Measurements from ENCODE around the gene FARS2.

DNA sequence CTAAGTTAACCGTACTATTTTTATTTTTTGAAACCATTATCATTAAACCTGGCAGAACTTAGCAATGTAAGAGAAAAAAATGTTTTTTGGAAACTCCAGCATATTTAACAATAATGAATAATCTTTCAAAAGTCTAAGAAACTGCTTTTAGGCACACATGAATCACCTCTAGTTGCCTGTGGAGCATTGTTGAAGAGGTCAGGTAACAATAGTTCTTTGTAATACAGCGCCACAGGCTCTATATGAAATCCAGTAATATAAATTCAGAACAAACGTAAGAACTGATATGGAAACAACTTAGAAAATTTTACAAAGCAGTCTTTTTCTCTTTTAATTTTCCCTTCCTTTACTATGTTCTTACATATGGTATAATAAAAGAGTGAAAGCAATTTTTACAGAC, 10.9 kb upstream of the FARS2 start:
- no peak for TF ChIP-seq POLR2A (IDR thresholded peaks at IDR 0.05; ENCODE audit: extremely low read depth, insufficient read length)
- TF ChIP-seq CTCF (IDR thresholded peaks at IDR 0.05; ENCODE audit: low read depth, low read length), result no peak
- TF ChIP-seq, protein P1, sequence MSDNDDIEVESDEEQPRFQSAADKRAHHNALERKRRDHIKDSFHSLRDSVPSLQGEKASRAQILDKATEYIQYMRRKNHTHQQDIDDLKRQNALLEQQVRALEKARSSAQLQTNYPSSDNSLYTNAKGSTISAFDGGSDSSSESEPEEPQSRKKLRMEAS (IDR thresholded peaks at IDR 0.05; ENCODE audit: low read depth, low read length), result no peak

Data from NB4 (cell line).